Fibroblast of peridontal ligament (primary cell): ENCODE measurements around the gene OR51B5.
A peak's percentile ranks its signal among the peaks of the same experiment; 100 is the strongest.
"Not testable (repeated sequence)": the region's sequence is repeated elsewhere in the genome, so short reads cannot be mapped to it uniquely, and the experiment has no call there.

Experiments used
- DNase-seq: peaks from one replicate; pipeline ENCODE4 v3.0.0-alpha.2; 2010; ENCODE audit errors: extremely low read depth

Gene OR51B5

DNA sequence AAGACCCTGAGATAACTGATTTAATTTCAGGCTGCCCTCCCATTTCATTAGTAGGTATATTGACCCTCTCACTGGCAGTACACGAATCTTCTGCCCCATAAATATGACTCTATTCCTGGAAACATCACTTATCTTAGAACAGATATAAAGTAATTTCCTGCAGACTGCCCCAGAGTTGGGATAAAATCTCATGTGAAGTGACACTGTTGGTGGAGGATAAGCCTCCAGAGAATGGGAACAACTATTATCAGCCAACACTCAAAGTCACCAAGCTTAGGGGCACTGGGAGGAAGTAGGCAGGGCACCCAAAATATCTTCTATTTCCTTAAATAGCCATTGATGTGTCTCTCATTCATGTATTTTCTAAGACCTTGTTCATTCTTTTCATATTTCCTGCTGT is 8.2 kb downstream of the OR51B5 start:
- no peak for DNase-seq

DNA sequence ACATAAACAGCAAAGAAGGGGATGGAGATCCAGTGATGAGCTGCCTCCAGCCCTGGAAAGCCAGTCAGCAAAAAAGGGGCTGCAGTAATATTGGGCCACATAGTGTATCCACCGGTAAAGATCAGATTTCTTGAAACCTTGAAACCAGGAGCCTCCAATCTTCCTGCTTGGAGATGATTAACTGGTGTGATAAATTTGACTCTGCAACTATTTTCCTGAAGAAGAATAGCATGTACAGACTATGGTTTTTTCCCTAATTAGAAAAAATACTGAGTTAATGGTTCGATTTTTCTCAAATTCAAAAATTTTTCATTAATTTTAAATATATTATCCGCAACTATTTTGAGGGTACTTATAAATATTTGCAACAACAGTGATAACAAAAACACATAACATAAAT is 19.1 kb downstream of the OR51B5 start, which contains the start of gene OR51B2:
OR51B2 (minus strand) TSS at position 101 of the 400 bp plus-strand sequence; CDS start at position 101, 0 bp downstream.
- DNase-seq: no peak

DNA sequence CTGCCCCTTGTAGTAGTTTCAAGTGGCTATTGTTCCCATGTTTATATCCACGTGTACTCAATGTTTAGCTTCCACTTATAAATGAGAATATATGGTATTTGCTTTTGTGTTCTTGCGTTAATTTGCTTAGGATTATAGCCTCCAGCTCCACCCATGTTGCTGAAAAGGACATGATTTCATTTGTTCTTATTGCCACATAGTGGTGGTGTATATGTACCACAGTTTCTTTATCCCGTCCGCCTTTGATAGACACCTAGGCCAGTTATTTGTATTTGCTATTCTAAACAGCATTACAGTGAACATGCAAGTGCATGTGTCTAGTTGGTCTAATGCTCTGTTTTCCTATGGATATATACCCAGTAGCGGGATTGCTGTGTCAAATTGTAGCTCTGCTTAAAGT is 26.0 kb downstream of the OR51B5 start:
- no peak for DNase-seq

DNA sequence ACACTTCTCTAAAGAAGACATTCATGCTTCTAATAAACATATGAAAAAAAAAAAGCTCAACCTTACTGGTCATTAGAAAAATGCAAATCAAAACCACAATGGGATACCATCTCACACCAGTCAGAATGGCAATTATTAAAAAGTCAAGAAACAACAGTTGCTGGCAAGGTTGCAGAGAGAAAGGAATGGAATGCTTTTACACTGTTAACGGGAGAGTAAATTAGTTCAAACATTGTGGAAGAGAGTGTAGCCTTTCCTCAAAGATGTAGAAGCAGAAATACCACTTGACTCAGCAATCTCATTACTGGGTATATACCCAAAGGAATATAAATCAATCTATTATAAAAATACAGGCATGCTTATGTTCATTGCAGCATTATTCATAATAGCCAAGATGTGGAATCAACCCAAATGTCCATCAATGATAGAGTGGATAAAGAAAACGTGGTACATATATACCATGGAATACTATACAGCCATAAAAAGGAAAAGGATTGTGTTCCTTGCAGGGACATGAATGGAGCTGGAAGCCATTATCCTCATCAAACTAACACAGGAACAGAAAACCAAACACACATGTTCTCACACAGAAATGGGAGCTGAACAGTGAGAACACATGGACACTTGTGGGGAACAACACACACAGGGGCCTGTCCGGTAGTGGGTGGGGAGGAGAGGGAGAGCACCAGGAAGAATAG is 29.8 kb downstream of the OR51B5 start:
- not testable (repeated sequence) for DNase-seq

DNA sequence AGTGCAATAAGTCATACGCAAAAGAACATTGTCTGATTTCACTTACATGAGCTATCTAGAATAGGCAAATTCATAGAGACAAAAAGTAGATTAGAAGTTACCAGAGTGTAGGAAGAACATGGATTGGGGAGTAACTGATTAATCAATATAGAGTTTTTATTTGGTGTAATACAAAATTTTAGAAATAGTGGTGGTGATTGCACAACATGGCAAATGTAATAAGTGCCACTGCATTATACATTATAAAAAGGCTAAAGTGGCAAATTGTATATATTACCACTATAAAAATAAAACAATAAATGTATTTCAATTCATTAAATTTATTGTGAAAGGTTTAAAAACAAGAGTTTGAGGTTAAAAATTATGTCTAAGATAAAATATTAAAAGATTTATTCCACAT is 32.9 kb downstream of the OR51B5 start:
- DNase-seq: no peak

DNA sequence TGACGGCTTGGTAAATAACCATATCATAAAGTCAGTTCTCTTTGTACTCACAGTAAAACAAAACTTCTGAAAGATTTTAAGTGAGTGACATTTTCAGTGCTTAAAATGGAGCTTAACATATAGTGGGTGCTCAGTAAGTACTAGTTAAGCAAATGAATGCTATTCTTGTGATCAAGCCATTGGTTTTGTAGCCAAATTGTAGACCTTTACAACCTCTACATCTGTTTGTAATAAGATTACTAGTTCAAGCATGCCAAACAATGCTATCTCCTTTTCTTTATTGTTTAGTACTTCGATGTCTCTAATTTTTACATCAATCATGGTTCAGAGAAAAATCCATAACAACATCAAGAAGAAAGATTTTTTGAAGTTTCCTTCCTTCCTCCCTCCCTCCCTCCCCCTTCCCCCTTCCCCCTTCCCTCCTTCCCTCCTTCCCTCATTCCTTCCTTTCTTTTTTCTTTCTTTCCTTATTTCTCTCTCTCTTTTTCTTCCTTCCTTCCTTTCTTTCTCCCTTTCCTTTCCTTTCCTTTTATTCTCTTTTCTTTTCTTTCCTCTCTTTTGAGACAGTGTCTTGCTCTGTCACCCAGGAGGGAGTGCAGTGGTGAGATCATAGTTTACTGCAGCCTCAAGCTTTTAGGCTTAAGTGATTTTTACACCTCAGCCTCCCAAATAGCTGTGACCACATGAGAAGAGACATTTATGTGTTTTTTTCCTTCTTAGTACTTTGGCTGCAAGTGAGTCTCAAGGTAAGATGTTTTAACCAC is 35.9 kb downstream of the OR51B5 start:
- peak; percentile 58 for DNase-seq

DNA sequence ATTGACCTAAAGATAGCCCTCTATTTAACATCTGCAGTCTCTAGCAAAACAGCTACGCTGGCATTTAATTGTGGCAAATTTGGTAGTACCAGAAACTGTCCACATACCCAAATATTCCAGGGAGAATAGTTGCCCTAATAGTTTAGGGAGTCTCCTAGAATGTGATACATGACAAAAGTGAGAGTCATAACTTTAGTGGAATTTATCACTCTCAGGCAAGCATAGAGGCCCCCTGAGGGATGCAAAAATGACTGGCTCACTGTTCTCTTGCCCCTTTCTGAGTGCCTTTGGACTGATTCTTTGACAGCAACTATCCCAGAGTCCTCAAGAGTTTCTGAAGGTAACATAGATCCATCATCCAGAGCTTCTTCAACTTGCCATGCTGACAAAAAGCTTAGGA is 39.3 kb downstream of the OR51B5 start:
- no peak for DNase-seq

DNA sequence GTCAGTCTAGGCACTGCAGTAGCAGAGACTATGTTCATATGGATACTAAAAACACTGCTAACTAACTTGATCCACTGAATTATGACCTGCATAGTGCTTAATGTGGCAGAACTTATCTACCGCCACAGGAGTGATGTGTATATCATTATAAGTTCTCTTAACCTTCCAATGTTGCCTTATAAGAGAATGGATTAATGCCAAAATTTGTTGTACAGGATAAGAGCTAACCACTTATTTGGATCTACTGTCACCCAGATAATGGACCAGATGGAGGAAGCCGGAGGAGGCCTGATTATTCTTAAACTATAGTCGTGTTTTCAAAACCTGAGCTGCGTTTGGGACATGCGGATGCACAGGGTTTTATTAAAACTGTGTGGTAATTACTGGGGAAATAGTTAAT is 39.7 kb downstream of the OR51B5 start:
- no peak for DNase-seq

DNA sequence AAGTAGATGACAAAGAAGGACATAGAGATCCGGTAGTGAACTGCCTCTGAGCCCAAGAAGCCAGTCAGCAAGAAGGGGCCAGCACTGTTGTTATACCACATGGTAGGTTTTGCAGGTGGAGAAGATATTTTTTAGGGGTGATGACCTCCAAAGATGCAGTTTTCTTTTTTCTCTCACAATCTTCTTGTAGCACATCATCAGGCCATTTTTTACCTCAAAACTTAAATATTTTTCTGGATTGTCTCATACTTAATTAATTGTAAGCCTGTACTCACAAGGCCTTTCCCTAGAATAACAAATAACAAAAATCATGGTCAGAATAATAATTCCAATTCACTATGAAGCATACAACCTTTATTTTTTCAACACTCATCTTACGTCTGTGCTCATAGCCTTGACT is 41.5 kb downstream of the OR51B5 start, which contains the start of gene OR51B4:
OR51B4 (minus strand) TSS at position 101 of the 400 bp plus-strand sequence; CDS start at position 101, 0 bp downstream.
- DNase-seq: no peak

DNA sequence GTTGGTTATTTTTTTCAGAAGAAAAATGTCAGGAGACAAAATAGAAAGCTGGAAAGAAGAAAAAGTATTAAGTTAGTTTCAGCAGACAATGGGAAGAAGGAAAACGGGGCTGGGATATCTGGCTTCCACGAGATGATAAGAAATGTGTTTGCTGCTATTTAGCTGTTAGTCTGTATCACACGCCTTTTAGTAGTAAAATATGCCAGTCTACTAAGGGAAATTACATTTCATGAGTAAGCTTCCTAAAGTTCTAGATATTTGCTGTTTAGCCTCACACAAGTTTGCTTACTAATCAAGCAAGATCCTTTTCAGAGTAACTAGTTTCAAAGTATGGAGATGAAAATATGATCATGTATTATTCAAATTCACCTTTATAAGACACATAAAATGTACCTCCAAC is 43.1 kb downstream of the OR51B5 start:
- no peak for DNase-seq

DNA sequence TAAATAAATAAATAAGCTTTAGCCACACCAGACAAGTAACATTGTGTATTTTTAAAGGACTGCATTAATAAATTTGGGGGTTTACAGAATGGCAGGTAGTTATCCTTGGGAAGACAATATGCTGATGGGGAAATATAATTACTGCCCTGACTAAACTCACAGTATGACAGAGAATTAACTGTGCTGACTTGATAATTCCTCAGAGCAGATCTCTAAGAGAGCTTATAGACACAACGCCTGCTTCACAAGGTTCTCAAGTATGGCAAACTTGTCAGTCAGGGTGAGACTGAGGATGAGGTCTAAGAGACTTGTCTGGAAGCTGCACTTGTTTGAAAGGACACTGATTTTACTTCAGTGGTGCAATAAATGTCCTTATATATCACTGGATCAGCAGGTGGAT is 44.9 kb downstream of the OR51B5 start:
- DNase-seq: no peak

DNA sequence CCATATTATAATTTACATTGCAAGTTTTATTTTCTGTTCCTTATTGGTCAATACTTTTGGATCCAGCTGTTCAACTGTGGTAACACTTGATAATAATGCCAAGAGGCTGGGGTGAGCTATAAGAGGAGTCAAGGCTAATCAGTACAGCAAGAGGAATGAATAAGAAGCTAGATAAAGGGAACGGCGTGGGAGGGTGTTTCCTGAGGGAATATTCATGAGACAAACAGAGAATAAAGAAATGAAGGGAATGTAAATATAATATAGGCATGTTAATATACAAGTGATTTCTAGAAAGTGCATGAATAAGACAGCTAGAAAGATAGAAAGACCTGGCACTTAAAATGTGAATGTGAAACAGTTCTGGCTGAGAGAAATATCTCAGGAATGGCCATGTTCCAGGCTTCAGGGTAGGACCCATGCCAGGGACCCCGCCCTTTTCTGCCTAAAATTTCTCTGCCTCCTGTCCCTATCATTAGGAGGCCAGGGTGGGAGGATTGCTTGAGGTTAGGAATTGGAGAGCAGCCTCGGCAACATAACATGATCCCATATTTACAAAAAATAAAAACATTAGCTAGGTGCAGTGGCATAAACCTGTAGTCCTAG is 45.5 kb downstream of the OR51B5 start:
- no peak for DNase-seq

DNA sequence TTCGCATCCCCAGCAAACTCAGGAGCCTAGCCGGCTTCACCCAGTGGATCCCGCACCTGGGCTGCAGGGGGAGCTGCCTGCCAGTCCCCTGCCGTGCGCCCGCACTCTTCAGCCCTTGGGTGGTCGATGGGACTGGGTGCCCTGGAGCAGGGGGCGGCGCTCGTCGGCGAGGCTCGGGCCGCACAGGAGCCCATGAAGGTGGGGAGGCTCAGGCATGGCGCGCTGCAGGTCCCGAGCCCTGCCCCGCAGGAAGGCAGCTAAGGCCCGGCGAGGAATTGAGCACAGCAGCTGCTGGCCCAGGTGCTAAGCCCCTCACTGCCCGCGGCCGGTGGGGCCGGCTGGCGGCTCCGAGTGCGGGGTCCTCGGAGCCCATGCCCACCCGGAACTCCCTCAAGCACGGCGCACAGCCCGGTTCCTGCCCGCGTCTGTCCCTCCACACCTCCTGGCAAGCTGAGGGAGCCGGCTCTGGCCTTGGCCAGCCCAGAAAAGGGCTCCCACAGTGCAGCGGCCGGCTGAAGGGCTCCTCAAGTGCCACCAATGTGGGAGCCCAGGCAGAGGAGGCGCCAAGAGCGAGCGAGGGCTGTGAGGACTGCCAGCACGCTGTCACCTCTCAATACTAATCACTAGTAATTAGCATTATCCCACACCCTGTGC is 48.9 kb downstream of the OR51B5 start:
- not testable (repeated sequence) for DNase-seq

DNA sequence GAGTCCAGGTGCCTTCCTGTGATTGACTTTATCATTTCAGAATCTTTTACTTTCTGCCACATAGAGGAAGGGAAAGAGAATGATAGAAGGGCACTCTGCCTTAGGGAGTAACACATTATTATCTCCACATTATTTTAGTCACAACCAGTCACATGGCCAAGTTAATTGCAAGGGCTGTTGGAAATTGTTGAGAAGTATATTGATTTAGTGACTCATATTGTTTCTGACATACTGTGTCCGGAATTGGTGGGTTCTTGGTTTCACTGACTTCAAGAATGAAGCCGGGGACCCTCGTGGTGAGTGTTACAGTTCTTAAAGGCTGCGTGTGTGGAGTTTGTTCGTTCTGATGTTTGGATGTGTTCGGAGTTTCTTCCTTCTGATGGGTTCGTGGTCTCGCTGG is 50.3 kb downstream of the OR51B5 start:
- no peak for DNase-seq
